Activated CD4-positive, alpha-beta T cell treated with anti-CD3 and anti-CD28 coated beads, Interleukin-2, amount 10 ng/mL, durations not matched to agents 7 days and 5 days (primary cell): ENCODE data around the gene COL5A1. TPM values are rescaled to one million over a fixed set of nuclear protein-coding genes. Genes with fewer than 3 reads are reported as not detected.

ENCODE experiments used
- CTCF ChIA-PET: fragments of 350-600 bp; sonication (Branson Sonifier 250); formaldehyde crosslinking; loops from one replicate; lab custom pipeline; 2021; ENCODE audit warnings: antibody characterized with exemption; lab: Charles Lee
- POLR2A ChIA-PET: fragments of 350-600 bp; sonication (Branson Sonifier 250); formaldehyde crosslinking; loops from one replicate; lab custom pipeline; 2021; ENCODE audit warnings: antibody characterized with exemption; lab: Charles Lee
- DNase-seq: peaks from one replicate; pipeline ENCODE4 v3.0.0-alpha.2; 2020
- H3K27ac Mint-ChIP-seq: one replicate; pipeline ENCODE4 v1.8.0; 2021; ENCODE audit warnings: mild to moderate bottlenecking, moderate library complexity, mixed read lengths
- H3K27me3 Mint-ChIP-seq: one replicate; pipeline ENCODE4 v1.8.0; 2021; ENCODE audit warnings: mixed read lengths
- H3K36me3 Mint-ChIP-seq: one replicate; pipeline ENCODE4 v1.8.0; 2021; ENCODE audit warnings: low read depth, mixed read lengths
- H3K4me1 Mint-ChIP-seq: one replicate; pipeline ENCODE4 v1.8.0; 2021; ENCODE audit warnings: mixed read lengths
- H3K4me3 Mint-ChIP-seq: one replicate; pipeline ENCODE4 v1.8.0; 2021; ENCODE audit warnings: mild to moderate bottlenecking, moderate library complexity, mixed read lengths
- H3K9me3 Mint-ChIP-seq: one replicate; pipeline ENCODE4 v1.8.0; 2021; ENCODE audit warnings: mixed read lengths
- total RNA-seq, 2 experiments: library from RNA; stranded (reverse); gene quantifications; one replicate each; pipeline ENCODE4 v1.2.3, GENCODE V29; 2021

The COL5A1 gene
- total RNA-seq, 2 experiments from 2014 or later, result 0.15 to 0.30 TPM

GRCh38 chr9:134720136-134720753 is 78.6 kb downstream of the COL5A1 start:
- H3K9me3 Mint-ChIP-seq, result no peaks in the 10 kb centered on the region
- H3K4me3 Mint-ChIP-seq, result no peak overlapping the region
- H3K4me1 Mint-ChIP-seq, result peaks cover under 1% of the 10 kb centered on the region
- no peak overlapping the region for H3K27ac Mint-ChIP-seq
- ChIA-PET POLR2A (no interaction called here), CTCF (no interaction called here)
- peaks cover 3% of the 10 kb centered on the region for H3K27me3 Mint-ChIP-seq
- no peak for DNase-seq
- no peaks in the 10 kb centered on the region for H3K36me3 Mint-ChIP-seq

- POLR2A ChIA-PET, result no interaction called here
- Mint-ChIP-seq H3K27me3 (peaks cover 4% of the 10 kb centered on the region), H3K4me1 (peaks cover 6% of the 10 kb centered on the region), H3K4me3 (no peak overlapping the region), H3K9me3 (no peaks in the 10 kb centered on the region), H3K36me3 (no peaks in the 10 kb centered on the region), H3K27ac (no peak overlapping the region)
- CTCF ChIA-PET, result no interaction called here
- DNase-seq, result no peak
These were observed 79.2 kb downstream of the COL5A1 start for GRCh38 chr9:134720796-134721195.

DNA sequence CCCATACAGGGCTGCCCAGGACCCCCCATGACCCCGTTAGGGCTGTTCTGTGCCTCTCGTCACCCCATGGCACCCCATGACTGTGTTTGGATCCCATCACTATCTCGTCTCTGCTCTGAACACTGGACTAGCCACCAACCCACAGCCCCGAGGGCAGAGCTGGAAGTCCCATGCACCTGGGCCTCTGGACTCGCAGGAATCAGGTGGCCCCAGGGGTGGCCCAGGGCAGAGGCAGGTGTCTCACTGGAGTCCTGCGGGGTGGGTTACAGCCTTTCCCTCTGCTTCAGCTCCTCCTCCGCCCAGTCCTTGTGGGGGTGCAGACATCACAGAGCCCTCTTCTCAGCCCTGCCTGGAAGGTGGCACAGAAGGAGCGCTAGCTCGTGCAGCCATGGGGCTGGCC is 79.7 kb downstream of the COL5A1 start:
- no peaks in the 10 kb centered on the region for H3K9me3 Mint-ChIP-seq
- CTCF ChIA-PET, result no interaction called here
- no peaks in the 10 kb centered on the region for H3K36me3 Mint-ChIP-seq
- DNase-seq, result no peak
- H3K4me3 Mint-ChIP-seq, result no peak overlapping the region
- peaks cover 6% of the 10 kb centered on the region for H3K4me1 Mint-ChIP-seq
- POLR2A ChIA-PET, result no interaction called here
- H3K27ac Mint-ChIP-seq, result no peak overlapping the region
- peaks cover 4% of the 10 kb centered on the region for H3K27me3 Mint-ChIP-seq

DNA sequence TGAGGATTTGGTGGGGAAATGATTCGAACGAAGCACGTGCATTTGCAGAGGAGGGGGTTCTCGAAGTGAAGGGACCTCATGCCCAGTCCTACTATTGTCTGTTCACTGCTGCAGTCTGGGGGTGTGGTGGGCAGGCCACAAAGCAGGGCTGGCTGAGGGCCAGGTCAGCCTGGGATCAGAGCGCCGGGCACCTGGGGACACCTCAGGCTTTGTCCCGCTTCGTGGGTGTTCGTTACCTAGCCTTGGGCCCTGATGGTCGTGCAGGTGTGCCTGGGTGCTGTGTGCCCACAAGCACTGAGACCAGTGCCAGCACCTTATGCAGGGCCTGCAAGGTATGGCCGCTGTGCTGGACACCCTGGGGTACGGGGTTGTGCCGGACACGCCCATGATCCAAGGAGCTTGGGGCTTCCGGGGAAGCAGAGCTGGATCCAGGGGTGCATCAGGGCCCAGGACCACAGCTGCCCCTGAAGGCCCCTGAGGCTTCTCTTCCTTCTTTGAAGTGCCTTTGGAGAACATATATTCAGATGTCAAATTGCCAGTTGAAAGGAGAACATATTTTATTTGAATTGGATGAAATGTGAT is 80.6 kb downstream of the COL5A1 start:
- Mint-ChIP-seq H3K27me3 (peaks cover 4% of the 10 kb centered on the region), H3K27ac (no peak overlapping the region), H3K9me3 (no peaks in the 10 kb centered on the region), H3K4me3 (no peak overlapping the region), H3K4me1 (peaks cover 6% of the 10 kb centered on the region), H3K36me3 (no peaks in the 10 kb centered on the region)
- DNase-seq, result no peak
- ChIA-PET CTCF (no interaction called here), POLR2A (no interaction called here)

GRCh38 chr9:134723037-134723436 is 81.4 kb downstream of the COL5A1 start:
- no peak overlapping the region for H3K27ac Mint-ChIP-seq
- H3K9me3 Mint-ChIP-seq, result no peaks in the 10 kb centered on the region
- no peak overlapping the region for H3K4me3 Mint-ChIP-seq
- no peaks in the 10 kb centered on the region for H3K36me3 Mint-ChIP-seq
- ChIA-PET POLR2A (no interaction called here), CTCF (no interaction called here)
- peaks cover 6% of the 10 kb centered on the region for H3K4me1 Mint-ChIP-seq
- DNase-seq, result no peak
- peaks cover 4% of the 10 kb centered on the region for H3K27me3 Mint-ChIP-seq

DNA sequence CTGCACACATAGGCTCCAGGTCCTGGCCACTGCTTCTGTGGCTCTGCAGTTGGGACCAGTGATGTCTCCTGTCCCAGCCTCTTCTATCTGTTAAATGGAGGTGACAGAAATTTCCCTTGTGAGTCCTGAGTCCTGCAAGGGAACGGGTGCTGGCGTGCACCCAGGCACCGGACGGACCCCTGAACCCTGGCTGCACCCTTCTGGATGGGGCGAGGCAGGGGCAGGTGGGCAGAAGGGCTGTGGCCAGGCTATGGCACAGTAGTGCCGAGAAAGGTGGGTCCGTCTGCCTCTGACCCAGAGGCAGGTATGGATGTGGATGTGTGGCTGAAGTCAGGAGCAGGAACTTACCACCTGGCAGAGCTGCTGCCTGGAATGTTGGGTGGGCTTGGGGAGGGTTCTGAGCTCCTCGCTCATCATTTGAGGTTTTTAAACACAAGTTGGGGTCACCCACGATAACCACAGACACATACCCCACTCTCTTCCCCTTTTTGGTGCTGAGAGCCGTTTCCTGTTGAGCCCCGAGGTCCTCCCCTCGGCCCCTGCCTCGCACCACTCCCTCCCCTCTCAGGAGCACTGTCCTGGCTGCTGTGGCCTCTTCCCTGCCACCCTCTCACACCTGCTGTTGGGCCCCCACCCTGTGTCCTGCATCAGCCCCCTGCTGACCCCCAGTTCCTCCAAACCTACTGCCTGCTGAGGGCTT is 82.0 kb downstream of the COL5A1 start:
- Mint-ChIP-seq H3K4me1 (peaks cover 6% of the 10 kb centered on the region), H3K27me3 (peaks cover 4% of the 10 kb centered on the region), H3K9me3 (no peaks in the 10 kb centered on the region), H3K4me3 (no peak overlapping the region), H3K27ac (no peak overlapping the region), H3K36me3 (no peaks in the 10 kb centered on the region)
- ChIA-PET CTCF (no interaction called here), POLR2A (no interaction called here)
- DNase-seq, result no peak

DNA sequence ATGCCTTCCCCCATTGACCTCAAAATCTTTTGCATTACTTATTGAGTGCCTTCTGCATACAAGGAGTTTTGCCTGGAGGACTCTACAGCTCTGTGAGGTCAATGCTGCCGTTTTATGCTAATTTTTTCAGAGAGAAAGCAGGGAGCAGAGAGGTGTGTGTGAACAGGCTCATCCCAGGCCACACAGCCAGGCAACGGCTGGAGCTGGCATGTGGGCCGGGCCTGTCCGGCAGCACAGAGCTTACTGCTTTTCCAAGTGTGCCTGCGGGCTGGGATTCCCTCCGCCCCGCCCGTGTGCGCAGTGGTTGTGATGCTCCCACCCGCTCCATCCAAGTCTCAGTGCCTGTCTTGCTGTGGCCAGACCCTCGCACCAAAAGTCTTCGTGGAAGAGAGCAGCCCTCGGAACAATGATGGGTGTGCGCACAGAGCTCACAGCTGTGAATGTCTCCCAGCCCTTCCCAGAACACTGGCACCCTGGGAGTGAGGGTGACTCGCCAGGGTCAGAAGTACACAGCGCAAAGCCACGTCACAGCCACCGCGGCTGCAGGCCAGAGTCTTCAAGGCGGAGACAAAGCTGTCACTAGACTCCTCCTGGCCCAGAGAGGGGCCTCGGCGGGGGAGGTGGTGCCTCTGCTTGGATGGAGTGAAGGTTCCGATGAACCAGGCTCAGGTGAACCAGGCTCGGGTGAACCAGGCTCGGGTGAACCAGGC is 82.8 kb downstream of the COL5A1 start:
- Mint-ChIP-seq H3K9me3 (peaks cover 6% of the 10 kb centered on the region), H3K4me1 (peaks cover 6% of the 10 kb centered on the region), H3K27me3 (peaks cover 4% of the 10 kb centered on the region), H3K4me3 (no peak overlapping the region), H3K27ac (no peak overlapping the region), H3K36me3 (no peaks in the 10 kb centered on the region)
- ChIA-PET POLR2A (no interaction called here), CTCF (no interaction called here)
- DNase-seq, result no peak

GRCh38 chr9:134724912-134725604 is 83.5 kb downstream of the COL5A1 start:
- CTCF ChIA-PET, result no interaction called here
- H3K27me3 Mint-ChIP-seq, result peaks cover 4% of the 10 kb centered on the region

GRCh38 chr9:134725605-134725940 is 84.0 kb downstream of the COL5A1 start:
- peaks cover 6% of the 10 kb centered on the region for H3K4me1 Mint-ChIP-seq
- no peak overlapping the region for H3K27ac Mint-ChIP-seq
- H3K36me3 Mint-ChIP-seq, result no peaks in the 10 kb centered on the region
- no peak overlapping the region for H3K4me3 Mint-ChIP-seq
- ChIA-PET POLR2A (no interaction called here), CTCF (no interaction called here)
- peaks cover 4% of the 10 kb centered on the region for H3K27me3 Mint-ChIP-seq
- no peak for DNase-seq
- H3K9me3 Mint-ChIP-seq, result peaks cover 6% of the 10 kb centered on the region

More at GRCh38 chr9:134724912-134725604, 83.5 kb downstream of the COL5A1 start:
- POLR2A ChIA-PET, result no interaction called here
- Mint-ChIP-seq H3K27ac (no peak overlapping the region), H3K36me3 (no peaks in the 10 kb centered on the region), H3K4me1 (peaks cover 6% of the 10 kb centered on the region), H3K9me3 (peaks cover 6% of the 10 kb centered on the region), H3K4me3 (no peak overlapping the region)
- DNase-seq, result no peak

DNA sequence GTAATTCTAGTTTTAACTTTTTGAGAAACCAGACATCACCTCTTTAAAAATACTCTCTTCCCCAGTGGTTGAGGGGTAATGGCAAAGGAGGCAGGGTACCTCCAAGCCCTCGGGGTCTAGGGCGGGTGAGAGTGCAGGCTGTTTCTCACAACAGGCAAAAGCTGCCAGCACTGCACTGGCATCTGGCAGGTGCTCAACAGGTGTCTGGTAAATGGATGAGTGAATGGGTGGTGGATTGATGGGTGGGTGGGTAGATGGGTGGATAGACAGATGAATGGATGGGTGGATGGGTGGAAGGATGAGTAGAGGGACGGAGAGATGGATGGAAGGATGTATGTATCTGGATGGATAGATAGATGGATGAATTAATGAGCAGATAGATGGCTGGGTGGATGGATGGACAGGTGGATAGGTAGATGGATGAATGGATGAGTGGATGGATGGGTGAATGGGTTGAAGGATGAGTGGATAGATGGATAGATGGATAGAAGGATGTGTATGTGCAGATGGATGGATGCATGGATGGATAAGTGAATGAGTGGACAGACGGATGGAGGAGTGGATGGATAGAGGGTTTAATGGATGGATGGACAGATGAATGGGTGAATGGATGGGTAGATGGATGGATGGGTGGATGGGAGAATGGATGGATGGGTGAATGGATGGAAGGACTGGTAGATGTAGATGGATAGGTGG is 84.6 kb downstream of the COL5A1 start:
- no peak for DNase-seq
- CTCF ChIA-PET, result no interaction called here
- peaks cover 4% of the 10 kb centered on the region for H3K27me3 Mint-ChIP-seq

DNA sequence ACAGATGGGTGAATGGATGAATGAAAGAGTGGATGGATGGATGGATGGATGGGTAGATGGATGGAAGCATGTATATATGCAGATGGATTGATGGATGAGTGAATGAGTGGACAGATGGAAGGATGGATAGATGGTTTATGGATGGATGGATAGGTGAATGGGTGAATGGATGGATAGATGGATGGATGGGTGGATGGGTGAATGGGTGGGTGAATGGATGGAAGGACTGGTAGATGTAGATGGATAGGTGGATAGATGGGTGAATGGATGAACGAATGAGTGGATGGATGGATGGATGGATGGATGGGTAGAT is 85.1 kb downstream of the COL5A1 start:
- Mint-ChIP-seq H3K4me3 (no peak overlapping the region), H3K4me1 (peaks cover 6% of the 10 kb centered on the region), H3K9me3 (peaks cover 6% of the 10 kb centered on the region), H3K27me3 (peaks cover 4% of the 10 kb centered on the region), H3K36me3 (no peaks in the 10 kb centered on the region), H3K27ac (no peak overlapping the region)
- CTCF ChIA-PET, result interaction anchor here (0.6 kb wide), 1 partner anchor 35 kb away, joined by 3 read pairs; no protein-coding TSS in a partner anchor
- no peak for DNase-seq
- POLR2A ChIA-PET, result no interaction called here

More for the DNA sequence above, 84.6 kb downstream of the COL5A1 start:
- Mint-ChIP-seq H3K27ac (no peak overlapping the region), H3K4me3 (no peak overlapping the region), H3K36me3 (no peaks in the 10 kb centered on the region), H3K4me1 (peaks cover 6% of the 10 kb centered on the region), H3K9me3 (peaks cover 6% of the 10 kb centered on the region)
- POLR2A ChIA-PET, result no interaction called here

DNA sequence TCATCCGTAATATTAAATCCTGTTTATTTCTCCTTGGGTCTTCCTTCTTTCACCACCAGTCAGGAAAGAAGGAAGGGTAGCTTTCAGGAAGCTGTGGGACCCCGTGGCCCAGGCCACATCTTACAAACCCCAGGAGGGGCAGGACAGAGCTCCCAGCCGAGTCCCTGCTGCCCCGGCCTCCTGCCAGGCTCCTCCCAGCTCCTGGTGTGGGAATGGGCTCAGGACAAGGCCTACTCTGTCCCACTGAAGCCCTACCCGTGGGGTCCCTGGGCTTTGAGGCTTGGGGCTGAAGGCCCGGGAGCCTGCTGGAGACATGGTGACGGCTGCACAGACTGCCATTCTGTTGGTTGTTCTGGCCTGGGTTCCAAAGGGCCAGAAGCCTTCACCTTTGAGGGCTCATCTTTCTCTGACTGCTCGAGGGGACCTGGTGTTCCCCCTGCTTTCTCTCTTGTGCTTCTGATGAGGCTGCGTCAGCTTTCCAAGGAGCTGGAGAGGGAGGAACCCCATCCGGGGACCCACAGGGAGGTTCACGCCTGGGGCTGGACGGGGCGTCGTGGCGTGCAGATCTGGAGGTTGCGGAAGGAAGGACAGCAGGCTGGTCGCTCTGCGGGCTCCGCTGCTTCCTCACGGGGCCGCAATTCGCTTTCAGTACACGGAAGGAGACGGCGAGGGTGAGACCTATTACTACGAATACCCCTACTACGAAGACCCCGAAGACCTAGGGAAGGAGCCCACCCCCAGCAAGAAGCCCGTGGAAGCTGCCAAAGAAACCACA is 86.6 kb downstream of the COL5A1 start:
- peaks cover 6% of the 10 kb centered on the region for H3K9me3 Mint-ChIP-seq
- CTCF ChIA-PET, result no interaction called here
- DNase-seq, result no peak
- H3K27ac Mint-ChIP-seq, result no peak overlapping the region
- H3K4me3 Mint-ChIP-seq, result no peak overlapping the region
- no peaks in the 10 kb centered on the region for H3K36me3 Mint-ChIP-seq
- peaks cover 1% of the 10 kb centered on the region for H3K27me3 Mint-ChIP-seq
- peaks cover 6% of the 10 kb centered on the region for H3K4me1 Mint-ChIP-seq
- POLR2A ChIA-PET, result no interaction called here
